ENCODE results near the gene HIPK1. TPM values are rescaled to one million over a fixed set of nuclear protein-coding genes. Genes with fewer than 3 reads are reported as not detected.
"Not testable (repeated sequence)": the region's sequence is repeated elsewhere in the genome, so short reads cannot be mapped to it uniquely, and the experiment has no call there.

HIPK1 gene
- total RNA-seq, 2 donors from 2014 or later: 50.1 to 58.1 TPM

DNA sequence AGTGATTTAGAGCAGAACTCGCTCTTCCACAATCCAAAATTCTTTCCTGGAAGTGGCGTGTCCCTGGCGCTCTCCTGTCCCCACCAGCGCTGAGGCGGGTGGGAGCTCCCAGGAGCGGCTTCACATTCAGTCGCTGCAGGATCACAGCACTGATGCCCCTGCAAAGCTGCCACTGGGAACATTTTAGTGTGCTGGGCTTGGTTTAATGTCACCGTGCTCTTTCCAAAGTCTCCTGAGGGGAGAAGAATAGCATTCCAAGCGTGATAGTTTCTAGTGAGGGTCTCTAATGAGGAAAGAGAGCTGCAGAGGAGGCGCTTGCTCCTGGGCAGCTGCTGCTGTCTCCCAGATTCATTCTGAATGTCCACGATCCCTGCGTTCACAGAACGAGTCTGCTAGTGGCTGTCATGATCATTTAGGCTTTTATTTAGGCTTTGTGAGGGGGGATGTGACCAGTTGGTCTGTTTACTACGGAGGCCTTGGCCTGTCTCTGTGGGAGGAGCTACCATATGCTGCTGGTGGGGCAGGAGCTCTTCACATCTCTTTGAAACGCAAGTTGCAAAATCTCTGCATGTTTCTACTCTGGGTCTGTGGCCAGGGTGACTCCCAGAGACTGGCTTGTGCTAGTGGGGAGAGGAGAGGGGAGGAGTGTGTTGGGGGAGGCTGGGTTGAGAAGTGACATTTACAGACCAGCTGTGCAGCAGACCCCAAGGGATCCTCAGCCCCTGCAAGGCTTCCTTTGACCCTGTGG, 73.5 kb downstream of the HIPK1 start:
- Histone ChIP-seq H3K9me3 (no peaks in the 10 kb centered on the region), H3K4me1 (peaks cover 0 to 8% of the 10 kb centered on the region in 2 donors), H3K27me3 (no peaks in the 10 kb centered on the region), H3K4me3 (no peak overlapping the region), H3K27ac (no peak overlapping the region), H3K36me3 (no peaks in the 10 kb centered on the region)
- DNase-seq (ENCODE audit: low spot score): no peak
- TF ChIP-seq, protein P1, sequence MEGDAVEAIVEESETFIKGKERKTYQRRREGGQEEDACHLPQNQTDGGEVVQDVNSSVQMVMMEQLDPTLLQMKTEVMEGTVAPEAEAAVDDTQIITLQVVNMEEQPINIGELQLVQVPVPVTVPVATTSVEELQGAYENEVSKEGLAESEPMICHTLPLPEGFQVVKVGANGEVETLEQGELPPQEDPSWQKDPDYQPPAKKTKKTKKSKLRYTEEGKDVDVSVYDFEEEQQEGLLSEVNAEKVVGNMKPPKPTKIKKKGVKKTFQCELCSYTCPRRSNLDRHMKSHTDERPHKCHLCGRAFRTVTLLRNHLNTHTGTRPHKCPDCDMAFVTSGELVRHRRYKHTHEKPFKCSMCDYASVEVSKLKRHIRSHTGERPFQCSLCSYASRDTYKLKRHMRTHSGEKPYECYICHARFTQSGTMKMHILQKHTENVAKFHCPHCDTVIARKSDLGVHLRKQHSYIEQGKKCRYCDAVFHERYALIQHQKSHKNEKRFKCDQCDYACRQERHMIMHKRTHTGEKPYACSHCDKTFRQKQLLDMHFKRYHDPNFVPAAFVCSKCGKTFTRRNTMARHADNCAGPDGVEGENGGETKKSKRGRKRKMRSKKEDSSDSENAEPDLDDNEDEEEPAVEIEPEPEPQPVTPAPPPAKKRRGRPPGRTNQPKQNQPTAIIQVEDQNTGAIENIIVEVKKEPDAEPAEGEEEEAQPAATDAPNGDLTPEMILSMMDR (IDR thresholded peaks at IDR 0.05): no peak

DNA sequence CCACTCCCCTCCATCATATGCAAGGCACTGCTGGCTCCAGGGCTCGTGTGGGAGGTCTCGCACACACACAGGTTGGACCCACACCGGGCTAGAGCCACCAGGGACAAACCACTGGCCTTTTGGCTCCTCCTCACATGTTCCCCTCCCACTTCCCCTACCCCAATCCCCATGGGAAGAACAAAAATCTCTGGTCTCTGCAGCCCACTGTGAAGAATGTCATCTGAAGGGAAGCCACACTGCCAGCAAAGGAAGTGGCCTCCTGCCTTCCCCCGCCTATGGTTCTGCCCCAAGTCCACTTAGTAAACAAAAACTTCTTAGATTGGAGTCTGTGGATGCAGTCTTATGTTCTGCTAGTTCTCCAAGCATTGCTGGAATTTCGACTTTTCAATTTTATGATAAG, 74.3 kb downstream of the HIPK1 start:
- Histone ChIP-seq H3K27ac (no peak overlapping the region), H3K4me3 (no peak overlapping the region), H3K27me3 (no peaks in the 10 kb centered on the region), H3K9me3 (no peaks in the 10 kb centered on the region), H3K4me1 (peaks cover 0 to 8% of the 10 kb centered on the region in 2 donors), H3K36me3 (no peaks in the 10 kb centered on the region)
- no peak for DNase-seq (ENCODE audit: low spot score)
- TF ChIP-seq, protein P1 (IDR thresholded peaks at IDR 0.05): no peak

DNA sequence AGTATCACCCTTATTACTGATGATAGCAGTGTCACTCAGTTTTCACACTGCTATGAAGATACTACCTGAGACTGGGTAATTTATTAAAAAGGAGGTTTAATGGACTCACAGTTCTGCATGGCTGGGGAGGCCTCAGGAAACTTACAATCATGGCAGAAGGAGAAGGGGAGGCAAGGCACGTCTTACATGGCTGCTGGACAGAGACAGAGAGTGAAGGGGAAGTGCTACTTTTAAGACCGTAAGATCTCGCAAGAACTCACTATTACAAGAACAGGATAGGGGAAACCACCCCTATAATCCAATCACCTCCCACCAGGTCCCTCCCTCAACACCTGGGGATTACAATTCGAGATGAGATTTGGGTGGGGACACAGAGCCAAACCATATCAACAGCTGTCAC, 77.7 kb downstream of the HIPK1 start:
- DNase-seq (ENCODE audit: low spot score); H3K27me3 ChIP-seq; H3K36me3 ChIP-seq; H3K27ac ChIP-seq; H3K9me3 ChIP-seq; H3K4me3 ChIP-seq; H3K4me1 ChIP-seq: not testable (repeated sequence)

DNA sequence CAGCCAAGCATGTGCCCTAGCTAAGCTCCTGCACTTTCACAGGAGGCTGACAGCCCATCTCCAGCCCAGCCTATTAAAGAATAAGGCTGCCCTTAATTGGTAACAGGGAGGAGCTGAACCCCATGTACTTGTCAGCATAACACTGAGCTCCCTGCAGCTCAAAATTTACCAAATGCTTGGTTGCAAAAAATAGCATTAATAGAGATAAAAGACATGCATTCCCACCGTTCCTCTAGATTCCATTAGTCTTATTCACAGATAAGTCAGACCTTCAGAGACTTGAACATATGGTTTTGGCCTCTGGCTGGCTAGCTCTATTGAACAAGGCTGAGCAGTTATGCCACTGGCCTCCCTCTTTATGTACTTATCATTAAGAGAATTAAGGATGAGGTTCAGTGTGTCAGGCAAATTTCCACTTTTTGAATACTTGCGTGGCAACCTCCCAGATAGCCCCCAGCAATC, 79.4 kb downstream of the HIPK1 start:
- Histone ChIP-seq H3K27me3 (no peaks in the 10 kb centered on the region), H3K36me3 (no peaks in the 10 kb centered on the region), H3K27ac (no peak overlapping the region), H3K9me3 (no peaks in the 10 kb centered on the region), H3K4me1 (no peaks in the 10 kb centered on the region), H3K4me3 (no peak overlapping the region)
- TF ChIP-seq, protein P1 (IDR thresholded peaks at IDR 0.05): no peak
- DNase-seq (ENCODE audit: low spot score): no peak

DNA sequence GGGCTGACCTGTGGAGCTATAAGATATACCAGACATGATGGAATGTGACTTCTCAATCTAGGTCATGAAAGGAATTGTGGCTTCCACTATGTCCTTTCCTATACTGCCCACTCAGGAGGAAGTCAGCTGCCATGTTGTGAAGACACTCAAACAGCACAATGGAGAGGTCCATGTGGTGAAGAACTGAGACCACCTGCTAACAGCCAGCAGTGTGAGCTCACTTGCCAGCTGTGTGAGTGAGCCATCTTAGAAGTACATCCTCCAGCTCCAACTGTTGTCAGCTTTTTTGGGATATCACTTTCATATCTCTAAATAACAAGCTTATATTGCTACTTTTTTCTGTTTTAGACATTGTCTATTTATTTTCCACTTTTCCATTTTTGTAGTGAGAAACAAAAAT, 79.9 kb downstream of the HIPK1 start:
- TF ChIP-seq, protein P1 (IDR thresholded peaks at IDR 0.05): no peak
- Histone ChIP-seq H3K27me3 (no peaks in the 10 kb centered on the region), H3K4me1 (no peaks in the 10 kb centered on the region), H3K36me3 (no peaks in the 10 kb centered on the region), H3K9me3 (no peaks in the 10 kb centered on the region), H3K4me3 (no peak overlapping the region), H3K27ac (no peak overlapping the region)
- no peak for DNase-seq (ENCODE audit: low spot score)

DNA sequence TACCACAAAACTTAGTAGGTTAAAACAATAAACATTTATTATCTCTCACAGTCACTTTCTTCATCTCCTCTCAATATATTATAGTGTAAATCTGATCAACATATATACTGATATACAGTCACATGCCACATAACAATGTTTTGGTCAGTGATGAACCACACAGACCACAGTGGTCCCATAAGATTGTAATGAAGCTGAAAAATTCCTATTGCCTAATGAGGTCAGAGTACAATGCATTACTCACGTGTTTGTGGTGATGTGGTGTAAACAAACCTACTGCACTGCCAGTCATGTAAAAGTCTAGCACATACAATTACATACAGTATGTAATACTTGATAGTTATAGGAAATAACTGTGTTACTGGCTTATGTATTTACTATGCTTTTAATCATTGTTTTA, 80.3 kb downstream of the HIPK1 start:
- DNase-seq (ENCODE audit: low spot score): no peak
- no peak overlapping the region for H3K27ac ChIP-seq
- H3K27me3 ChIP-seq: no peaks in the 10 kb centered on the region
- TF ChIP-seq, protein P1 (IDR thresholded peaks at IDR 0.05): no peak
- H3K4me1 ChIP-seq: no peaks in the 10 kb centered on the region
- no peak overlapping the region for H3K4me3 ChIP-seq
- no peaks in the 10 kb centered on the region for H3K36me3 ChIP-seq
- no peaks in the 10 kb centered on the region for H3K9me3 ChIP-seq

Measured in right atrium auricular region (tissue), 2 donors.